Measurements from ENCODE around the gene CEP112. TPM values are rescaled to one million over a fixed set of nuclear protein-coding genes. Genes with fewer than 3 reads are reported as not detected.

Gene CEP112
- total and polyA plus RNA-seq, 2 experiments from 2014 or later = 4.0 to 4.3 TPM

GRCh38 chr17:65629234-65629690 is 562.7 kb downstream of the CEP112 start:
- DNase-seq (ENCODE audit: low spot score) (no peak), ATAC-seq (peak; percentile 77)
- Histone ChIP-seq H3K4me1 (ENCODE audit: insufficient read depth) (no peaks in the 10 kb centered on the region; the same call in 1 of the 2 replicates), H4K20me1 (replicated peaks; ENCODE audit: insufficient read depth) (no peaks in the 10 kb centered on the region), H2AFZ (peak overlapping the region; percentile 78), H3K4me3 (no peak overlapping the region), H3K4me2 (peak overlapping the region; percentile 24; the same call in 1 of the 2 replicates), H3K27me3 (ENCODE audit: insufficient read depth) (no peaks in the 10 kb centered on the region), H3K36me3 (ENCODE audit: insufficient read depth) (no peaks in the 10 kb centered on the region), H3K9me2 (ENCODE audit: insufficient read depth) (no peaks in the 10 kb centered on the region), H3K79me2 (replicated peaks; ENCODE audit: insufficient read depth) (no peaks in the 10 kb centered on the region), H3F3A (replicated peaks; ENCODE audit: low read depth) (no peaks in the 10 kb centered on the region), H3K27ac (ENCODE audit: low read depth) (no peak overlapping the region)
- Mint-ChIP-seq H3K4me3 (no peak overlapping the region), H3K27me3 (ENCODE audit: insufficient read depth, low read depth, poor library complexity) (peaks cover 7% of the 10 kb centered on the region), H3K36me3 (ENCODE audit: low read depth) (0 out of 3 replicates have a peak, but pooled peaks cover under 1% of the 10 kb centered on the region), H3K27ac (no peak overlapping the region), H3K9me3 (0 out of 3 replicates have a peak, but pooled peaks cover 3% of the 10 kb centered on the region), H3K4me1 (peaks cover 24% of the 10 kb centered on the region)
- TF ChIP-seq EZH2phosphoT487 (IDR thresholded peaks at IDR 0.05; ENCODE audit: unreplicated experiment) (no peak), ZNF114 (CRISPR knock-in tag; IDR thresholded peaks at IDR 0.05) (no peak), EZH2 (IDR thresholded peaks at IDR 0.05; ENCODE audit: low read depth, unreplicated experiment) (no peak), JUNB (IDR thresholded peaks at IDR 0.05; ENCODE audit: unreplicated experiment) (no peak), STAT1 (IDR thresholded peaks at IDR 0.05; ENCODE audit: unreplicated experiment) (no peak), ZNF331 (CRISPR knock-in tag; IDR thresholded peaks at IDR 0.05; ENCODE audit: low read depth) (no peak)

DNA sequence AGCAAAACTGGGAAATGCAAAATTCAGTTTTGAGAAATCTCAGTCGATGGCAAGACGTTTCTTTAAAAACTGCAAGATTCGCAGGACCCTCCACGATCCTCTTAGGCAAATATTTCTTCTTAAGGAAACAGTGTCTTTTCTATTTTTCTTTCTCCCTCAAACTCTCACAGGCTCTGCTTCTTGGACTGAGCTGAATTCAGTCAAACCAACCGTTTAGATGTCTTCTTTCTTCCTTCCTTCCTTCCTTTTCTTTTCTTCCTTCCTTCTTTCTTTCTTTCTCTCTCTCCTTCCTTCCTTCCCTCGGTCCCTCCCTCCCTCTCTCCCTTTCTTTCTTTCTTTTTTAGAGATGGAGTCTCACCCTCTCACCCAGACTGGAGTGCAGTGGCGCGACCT is 563.3 kb downstream of the CEP112 start:
- no peaks in the 10 kb centered on the region for H3K27me3 ChIP-seq (ENCODE audit: insufficient read depth)
- Mint-ChIP-seq H3K4me1 (peaks cover 24% of the 10 kb centered on the region), H3K27me3 (ENCODE audit: insufficient read depth, low read depth, poor library complexity) (peaks cover 7% of the 10 kb centered on the region), H3K4me3 (no peak overlapping the region), H3K36me3 (ENCODE audit: low read depth) (peaks cover 3% of the 10 kb centered on the region; the same call in 1 of the 3 replicates), H3K9me3 (peaks cover 3% of the 10 kb centered on the region; the same call in 1 of the 3 replicates), H3K27ac (no peak overlapping the region)
- peak overlapping the region; percentile 24; the same call in 1 of the 2 replicates for H3K4me2 ChIP-seq
- ATAC-seq = no peak
- no peaks in the 10 kb centered on the region for H4K20me1 ChIP-seq (replicated peaks; ENCODE audit: insufficient read depth)
- no peaks in the 10 kb centered on the region for H3K36me3 ChIP-seq (ENCODE audit: insufficient read depth)
- peak overlapping the region; percentile 78 for H2AFZ ChIP-seq
- H3F3A ChIP-seq (replicated peaks; ENCODE audit: low read depth) = no peaks in the 10 kb centered on the region
- no peak overlapping the region for H3K27ac ChIP-seq (ENCODE audit: low read depth)
- H3K4me3 ChIP-seq = no peak overlapping the region
- no peak for TF ChIP-seq STAT1 (IDR thresholded peaks at IDR 0.05; ENCODE audit: unreplicated experiment)
- TF ChIP-seq POLR2AphosphoS5 (IDR thresholded peaks at IDR 0.05; ENCODE audit: low read depth) = no peak
- TF ChIP-seq, protein P1, sequence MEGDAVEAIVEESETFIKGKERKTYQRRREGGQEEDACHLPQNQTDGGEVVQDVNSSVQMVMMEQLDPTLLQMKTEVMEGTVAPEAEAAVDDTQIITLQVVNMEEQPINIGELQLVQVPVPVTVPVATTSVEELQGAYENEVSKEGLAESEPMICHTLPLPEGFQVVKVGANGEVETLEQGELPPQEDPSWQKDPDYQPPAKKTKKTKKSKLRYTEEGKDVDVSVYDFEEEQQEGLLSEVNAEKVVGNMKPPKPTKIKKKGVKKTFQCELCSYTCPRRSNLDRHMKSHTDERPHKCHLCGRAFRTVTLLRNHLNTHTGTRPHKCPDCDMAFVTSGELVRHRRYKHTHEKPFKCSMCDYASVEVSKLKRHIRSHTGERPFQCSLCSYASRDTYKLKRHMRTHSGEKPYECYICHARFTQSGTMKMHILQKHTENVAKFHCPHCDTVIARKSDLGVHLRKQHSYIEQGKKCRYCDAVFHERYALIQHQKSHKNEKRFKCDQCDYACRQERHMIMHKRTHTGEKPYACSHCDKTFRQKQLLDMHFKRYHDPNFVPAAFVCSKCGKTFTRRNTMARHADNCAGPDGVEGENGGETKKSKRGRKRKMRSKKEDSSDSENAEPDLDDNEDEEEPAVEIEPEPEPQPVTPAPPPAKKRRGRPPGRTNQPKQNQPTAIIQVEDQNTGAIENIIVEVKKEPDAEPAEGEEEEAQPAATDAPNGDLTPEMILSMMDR (conservative IDR thresholded peaks at IDR 0.05; ENCODE audit: low read depth in 2 of 2) = no peak
- no peaks in the 10 kb centered on the region for H3K9me2 ChIP-seq (ENCODE audit: insufficient read depth)
- H3K79me2 ChIP-seq (replicated peaks; ENCODE audit: insufficient read depth) = no peaks in the 10 kb centered on the region
- DNase-seq (ENCODE audit: low spot score) = no peak
- no peaks in the 10 kb centered on the region; the same call in 1 of the 2 replicates for H3K4me1 ChIP-seq (ENCODE audit: insufficient read depth)
